ENCODE results near the gene ZBTB40.

The ZBTB40 gene

DNA sequence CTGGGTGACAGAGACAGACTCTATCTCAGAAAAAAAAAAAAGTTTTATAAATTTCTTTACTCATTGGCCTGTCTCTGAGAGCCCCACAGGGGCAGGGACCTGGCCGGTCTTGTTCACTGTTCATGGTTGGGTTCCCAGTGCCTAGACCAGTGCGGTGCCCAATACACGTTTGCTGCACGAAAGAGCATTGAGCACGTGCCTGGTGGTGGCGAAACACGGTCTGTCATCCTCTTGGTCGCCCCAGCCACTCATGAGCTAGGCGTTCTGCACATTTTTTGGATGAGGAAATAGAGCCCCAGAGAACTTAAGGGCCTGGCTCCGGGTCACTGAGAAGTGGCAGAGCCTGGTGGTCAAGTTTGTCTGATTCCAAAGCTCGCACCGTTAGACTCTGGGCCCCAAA is 93.0 kb downstream of the ZBTB40 start:
- Histone ChIP-seq H3K79me2 (ENCODE audit: insufficient read depth, low read length) (no peaks in the 10 kb centered on the region), H4K20me1 (ENCODE audit: insufficient read depth, low read length, poor library complexity, severe bottlenecking) (no peaks in the 10 kb centered on the region), H3K27me3 (ENCODE audit: insufficient read depth, low read length, poor library complexity, severe bottlenecking) (no peaks in the 10 kb centered on the region), H3K9me3 (ENCODE audit: insufficient read depth, low read depth, low read length) (no peaks in the 10 kb centered on the region), H3F3A (ENCODE audit: low read depth) (no peaks in the 10 kb centered on the region), H3K36me3 (ENCODE audit: insufficient read depth, low read length) (no peaks in the 10 kb centered on the region), H3K4me2 (ENCODE audit: low read depth, low read length, poor library complexity, severe bottlenecking) (no peak overlapping the region), H2AFZ (ENCODE audit: low read length) (no peak overlapping the region), H3K9ac (ENCODE audit: low read depth, low read length, poor library complexity, severe bottlenecking) (no peak overlapping the region), H3K4me1 (ENCODE audit: insufficient read depth, low read length, poor library complexity, severe bottlenecking) (peaks cover 6% of the 10 kb centered on the region), H3K4me3 (ENCODE audit: low read length, poor library complexity, severe bottlenecking) (no peak overlapping the region), H3K9me2 (replicated peaks; ENCODE audit: low read depth, low read length) (no peaks in the 10 kb centered on the region)
- TF ChIP-seq, protein P1, sequence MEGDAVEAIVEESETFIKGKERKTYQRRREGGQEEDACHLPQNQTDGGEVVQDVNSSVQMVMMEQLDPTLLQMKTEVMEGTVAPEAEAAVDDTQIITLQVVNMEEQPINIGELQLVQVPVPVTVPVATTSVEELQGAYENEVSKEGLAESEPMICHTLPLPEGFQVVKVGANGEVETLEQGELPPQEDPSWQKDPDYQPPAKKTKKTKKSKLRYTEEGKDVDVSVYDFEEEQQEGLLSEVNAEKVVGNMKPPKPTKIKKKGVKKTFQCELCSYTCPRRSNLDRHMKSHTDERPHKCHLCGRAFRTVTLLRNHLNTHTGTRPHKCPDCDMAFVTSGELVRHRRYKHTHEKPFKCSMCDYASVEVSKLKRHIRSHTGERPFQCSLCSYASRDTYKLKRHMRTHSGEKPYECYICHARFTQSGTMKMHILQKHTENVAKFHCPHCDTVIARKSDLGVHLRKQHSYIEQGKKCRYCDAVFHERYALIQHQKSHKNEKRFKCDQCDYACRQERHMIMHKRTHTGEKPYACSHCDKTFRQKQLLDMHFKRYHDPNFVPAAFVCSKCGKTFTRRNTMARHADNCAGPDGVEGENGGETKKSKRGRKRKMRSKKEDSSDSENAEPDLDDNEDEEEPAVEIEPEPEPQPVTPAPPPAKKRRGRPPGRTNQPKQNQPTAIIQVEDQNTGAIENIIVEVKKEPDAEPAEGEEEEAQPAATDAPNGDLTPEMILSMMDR (conservative IDR thresholded peaks at IDR 0.05; ENCODE audit: low read length): no peak
- no peak for TF ChIP-seq EZH2phosphoT487 (IDR thresholded peaks at IDR 0.05; ENCODE audit: borderline replicate concordance)

DNA sequence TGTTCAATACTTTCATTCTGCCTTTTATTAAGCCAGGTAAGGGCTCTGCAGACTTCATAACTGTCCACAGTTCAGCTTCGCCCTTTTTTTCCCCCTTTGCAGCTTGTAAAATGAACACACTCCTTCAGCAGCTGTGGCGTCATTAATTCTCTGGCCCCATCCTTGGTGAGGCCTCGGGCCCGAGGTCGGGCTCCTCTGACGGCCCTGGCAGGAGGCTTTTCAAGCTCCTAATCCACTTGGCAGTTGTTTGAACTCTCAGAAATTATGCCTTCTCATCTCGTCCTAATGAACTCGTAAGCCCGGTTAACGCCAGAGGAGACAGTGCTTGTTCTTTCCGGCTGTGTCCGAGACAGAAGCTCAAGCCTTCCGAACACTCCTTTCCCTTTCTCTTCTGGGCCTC is 93.5 kb downstream of the ZBTB40 start:
- Histone ChIP-seq H3K4me1 (ENCODE audit: insufficient read depth, low read length, poor library complexity, severe bottlenecking) (peaks cover 2% of the 10 kb centered on the region), H3K79me2 (ENCODE audit: insufficient read depth, low read length) (no peaks in the 10 kb centered on the region), H3K27me3 (ENCODE audit: insufficient read depth, low read length, poor library complexity, severe bottlenecking) (no peaks in the 10 kb centered on the region), H3K4me3 (ENCODE audit: low read length, poor library complexity, severe bottlenecking) (no peak overlapping the region), H3K9ac (ENCODE audit: low read depth, low read length, poor library complexity, severe bottlenecking) (no peak overlapping the region), H3K9me3 (ENCODE audit: insufficient read depth, low read depth, low read length) (no peaks in the 10 kb centered on the region), H4K20me1 (ENCODE audit: insufficient read depth, low read length, poor library complexity, severe bottlenecking) (no peaks in the 10 kb centered on the region), H3F3A (ENCODE audit: low read depth) (no peaks in the 10 kb centered on the region), H2AFZ (ENCODE audit: low read length) (no peak overlapping the region), H3K9me2 (replicated peaks; ENCODE audit: low read depth, low read length) (no peaks in the 10 kb centered on the region), H3K36me3 (ENCODE audit: insufficient read depth, low read length) (no peaks in the 10 kb centered on the region), H3K4me2 (ENCODE audit: low read depth, low read length, poor library complexity, severe bottlenecking) (no peak overlapping the region)
- no peak for TF ChIP-seq EZH2phosphoT487 (IDR thresholded peaks at IDR 0.05; ENCODE audit: borderline replicate concordance)
- TF ChIP-seq, protein P1 (conservative IDR thresholded peaks at IDR 0.05; ENCODE audit: low read length): no peak

DNA sequence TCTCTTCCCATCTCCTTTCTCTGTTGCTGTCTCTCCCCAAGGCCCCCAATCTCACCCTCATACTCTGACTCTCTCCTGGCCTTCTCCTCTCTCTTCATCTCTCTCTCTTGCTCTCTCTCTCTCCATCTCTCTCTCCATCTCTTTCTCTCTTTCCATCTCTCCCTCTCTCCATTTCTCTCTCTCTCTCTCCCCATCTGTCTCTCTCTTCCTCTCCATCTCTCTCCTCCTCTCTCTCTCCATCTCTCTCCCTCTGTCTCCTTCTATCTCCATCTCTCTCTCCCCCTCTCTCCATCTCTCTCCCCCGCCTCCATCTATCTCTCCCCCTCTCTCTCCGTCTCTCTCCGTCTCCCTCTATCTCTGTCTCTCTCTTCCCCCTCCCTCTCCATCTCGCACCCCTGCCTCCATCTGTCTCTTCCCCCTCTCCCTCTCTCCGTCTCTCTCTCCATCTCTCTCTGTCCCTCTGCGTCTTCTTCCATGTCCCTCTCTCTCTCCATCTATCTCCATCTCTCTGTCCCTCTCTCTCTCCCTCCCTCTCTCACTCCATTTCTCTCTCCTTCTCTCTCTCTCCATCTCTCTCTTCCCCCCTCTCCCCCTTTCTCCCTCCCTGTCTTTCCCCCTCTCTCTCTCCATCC is 95.7 kb downstream of the ZBTB40 start:
- Histone ChIP-seq H3K9me2 (replicated peaks; ENCODE audit: low read depth, low read length) (no peaks in the 10 kb centered on the region), H3K4me2 (ENCODE audit: low read depth, low read length, poor library complexity, severe bottlenecking) (no peak overlapping the region), H3K36me3 (ENCODE audit: insufficient read depth, low read length) (no peaks in the 10 kb centered on the region), H2AFZ (ENCODE audit: low read length) (no peak overlapping the region), H3K4me3 (ENCODE audit: low read length, poor library complexity, severe bottlenecking) (no peak overlapping the region), H3K9ac (ENCODE audit: low read depth, low read length, poor library complexity, severe bottlenecking) (no peak overlapping the region), H4K20me1 (ENCODE audit: insufficient read depth, low read length, poor library complexity, severe bottlenecking) (no peaks in the 10 kb centered on the region), H3K79me2 (ENCODE audit: insufficient read depth, low read length) (no peaks in the 10 kb centered on the region), H3K27me3 (ENCODE audit: insufficient read depth, low read length, poor library complexity, severe bottlenecking) (no peaks in the 10 kb centered on the region), H3F3A (ENCODE audit: low read depth) (no peaks in the 10 kb centered on the region), H3K4me1 (ENCODE audit: insufficient read depth, low read length, poor library complexity, severe bottlenecking) (no peaks in the 10 kb centered on the region), H3K9me3 (ENCODE audit: insufficient read depth, low read depth, low read length) (no peaks in the 10 kb centered on the region)
- no peak for TF ChIP-seq EZH2phosphoT487 (IDR thresholded peaks at IDR 0.05; ENCODE audit: borderline replicate concordance)
- TF ChIP-seq, protein P1 (conservative IDR thresholded peaks at IDR 0.05; ENCODE audit: low read length): no peak
